Right lobe of liver (tissue), 4 donors: Measurements from ENCODE around the gene C2orf72.

Experiments used
- CTCF ChIP-seq, 4 donors: fragments of 200-600 bp in 3 of 4; fragments of 450-650 bp in 1 of 4; IDR thresholded peaks; one replicate each; pipeline versions ENCODE4 v1.5.1 to v1.8.0; 2016 to 2022; ENCODE audit warnings: antibody characterized with exemption in 4 of 4, mild to moderate bottlenecking in 2 of 4
- POLR2A ChIP-seq: fragments of 450-650 bp; IDR thresholded peaks from one replicate; pipeline ENCODE4 v1.6.1; 2017; ENCODE audit warnings: antibody characterized with exemption, mild to moderate bottlenecking
- donor health status: DM: no; HTN: no; CAD: no.
- donor health status: DM: no; HTN: no; CAD: no.
- donor health status: DM: no; HTN: yes; CAD: no.

- no peak for TF ChIP-seq CTCF (IDR thresholded peaks at IDR 0.05)
- TF ChIP-seq POLR2A, result no peak
These were observed 27.9 kb upstream of the C2orf72 start for GRCh38 chr2:231009236-231009919.
